GM12801 (cell line): ENCODE measurements around the gene PREPL.

Experiments
- CTCF ChIP-seq: IDR thresholded peaks from one replicate; pipeline ENCODE4 v1.5.1; 2011; ENCODE audit warnings: control low read depth; ENCODE audit not compliant: insufficient read length; ENCODE audit errors: extremely low read depth

The PREPL gene

GRCh38 chr2:44348400-44348799, 12.9 kb downstream of the PREPL start:
- no peak for TF ChIP-seq CTCF

- no peak for TF ChIP-seq CTCF
Observed at GRCh38 chr2:44347526-44347925, 13.8 kb downstream of the PREPL start.

- TF ChIP-seq CTCF, result no peak
Observed at GRCh38 chr2:44342854-44343253, 18.4 kb downstream of the PREPL start.

GRCh38 chr2:44335806-44336538, 25.3 kb downstream of the PREPL start:
- no peak for TF ChIP-seq CTCF

GRCh38 chr2:44333994-44334393, 27.3 kb downstream of the PREPL start:
- no peak for TF ChIP-seq CTCF

- TF ChIP-seq CTCF, result no peak
Observed at GRCh38 chr2:44330801-44331200, 30.5 kb downstream of the PREPL start.

GRCh38 chr2:44329343-44329742, 32.0 kb downstream of the PREPL start:
- TF ChIP-seq CTCF, result no peak
